ENCODE data around the gene CEACAM8.
"Not testable (repeated sequence)": the region's sequence is repeated elsewhere in the genome, so short reads cannot be mapped to it uniquely, and the experiment has no call there.

Gene CEACAM8

GRCh38 chr19:42613666-42614065 lies 18.9 kb upstream of the CEACAM8 start:
- Histone ChIP-seq H3K27me3 (ENCODE audit: control insufficient read depth in 2 of 2, insufficient read depth in 2 of 2, low read length in 2 of 2) (no peaks in the 10 kb centered on the region), H3K9ac (ENCODE audit: low read depth in 1 of 2, low read length in 2 of 2) (no peak overlapping the region), H3K9me3 (ENCODE audit: control insufficient read depth in 2 of 2, low read length in 2 of 2) (no peaks in the 10 kb centered on the region), H3K4me3 (ENCODE audit: low read length in 2 of 2) (no peak overlapping the region), H3K27ac (ENCODE audit: low read depth in 2 of 2, low read length in 2 of 2) (no peak overlapping the region), H3K4me1 (ENCODE audit: control insufficient read depth in 2 of 2, insufficient read depth in 2 of 2, low read length in 2 of 2) (no peaks in the 10 kb centered on the region), H3K36me3 (ENCODE audit: control insufficient read depth in 2 of 2, insufficient read depth in 2 of 2, low read length in 2 of 2) (no peaks in the 10 kb centered on the region)

- not testable (repeated sequence) for H3K9ac ChIP-seq (ENCODE audit: low read depth in 1 of 2, low read length in 2 of 2); H3K9me3 ChIP-seq (ENCODE audit: control insufficient read depth in 2 of 2, low read length in 2 of 2); H3K4me1 ChIP-seq (ENCODE audit: control insufficient read depth in 2 of 2, insufficient read depth in 2 of 2, low read length in 2 of 2); H3K36me3 ChIP-seq (ENCODE audit: control insufficient read depth in 2 of 2, insufficient read depth in 2 of 2, low read length in 2 of 2); H3K27ac ChIP-seq (ENCODE audit: low read depth in 2 of 2, low read length in 2 of 2); H3K4me3 ChIP-seq (ENCODE audit: low read length in 2 of 2); H3K27me3 ChIP-seq (ENCODE audit: control insufficient read depth in 2 of 2, insufficient read depth in 2 of 2, low read length in 2 of 2)
Measured at GRCh38 chr19:42610401-42610915, 15.7 kb upstream of the CEACAM8 start.

- H3K9ac ChIP-seq (ENCODE audit: low read depth in 1 of 2, low read length in 2 of 2): no peak overlapping the region
- H3K4me3 ChIP-seq (ENCODE audit: low read length in 2 of 2): no peak overlapping the region
- no peaks in the 10 kb centered on the region for H3K4me1 ChIP-seq (ENCODE audit: control insufficient read depth in 2 of 2, insufficient read depth in 2 of 2, low read length in 2 of 2)
- H3K9me3 ChIP-seq (ENCODE audit: control insufficient read depth in 2 of 2, low read length in 2 of 2): no peaks in the 10 kb centered on the region
- H3K27me3 ChIP-seq (ENCODE audit: control insufficient read depth in 2 of 2, insufficient read depth in 2 of 2, low read length in 2 of 2): peaks cover 3 to 4% of the 10 kb centered on the region in 2 donors
- H3K27ac ChIP-seq (ENCODE audit: low read depth in 2 of 2, low read length in 2 of 2): no peak overlapping the region
- no peaks in the 10 kb centered on the region for H3K36me3 ChIP-seq (ENCODE audit: control insufficient read depth in 2 of 2, insufficient read depth in 2 of 2, low read length in 2 of 2)
Measured at GRCh38 chr19:42606660-42607351, 12.1 kb upstream of the CEACAM8 start.

GRCh38 chr19:42601811-42602443 lies 7.2 kb upstream of the CEACAM8 start:
- Histone ChIP-seq H3K27ac (ENCODE audit: low read depth in 2 of 2, low read length in 2 of 2) (no peak overlapping the region), H3K4me3 (ENCODE audit: low read length in 2 of 2) (no peak overlapping the region), H3K9me3 (ENCODE audit: control insufficient read depth in 2 of 2, low read length in 2 of 2) (no peaks in the 10 kb centered on the region), H3K9ac (ENCODE audit: low read depth in 1 of 2, low read length in 2 of 2) (no peak overlapping the region), H3K27me3 (ENCODE audit: control insufficient read depth in 2 of 2, insufficient read depth in 2 of 2, low read length in 2 of 2) (peaks cover 4 to 6% of the 10 kb centered on the region in 2 donors), H3K4me1 (ENCODE audit: control insufficient read depth in 2 of 2, insufficient read depth in 2 of 2, low read length in 2 of 2) (no peaks in the 10 kb centered on the region), H3K36me3 (ENCODE audit: control insufficient read depth in 2 of 2, insufficient read depth in 2 of 2, low read length in 2 of 2) (no peaks in the 10 kb centered on the region)

- Histone ChIP-seq H3K27ac (ENCODE audit: low read depth in 2 of 2, low read length in 2 of 2) (no peak overlapping the region), H3K4me1 (ENCODE audit: control insufficient read depth in 2 of 2, insufficient read depth in 2 of 2, low read length in 2 of 2) (no peaks in the 10 kb centered on the region), H3K4me3 (ENCODE audit: low read length in 2 of 2) (no peak overlapping the region)
Measured at GRCh38 chr19:42596391-42597072, 1.8 kb upstream of the CEACAM8 start.

GRCh38 chr19:42595550-42596172 lies 937 bp upstream of the CEACAM8 start:
- no peaks in the 10 kb centered on the region for H3K4me1 ChIP-seq (ENCODE audit: control insufficient read depth in 2 of 2, insufficient read depth in 2 of 2, low read length in 2 of 2)
- H3K36me3 ChIP-seq (ENCODE audit: control insufficient read depth in 2 of 2, insufficient read depth in 2 of 2, low read length in 2 of 2): no peaks in the 10 kb centered on the region
- no peak overlapping the region for H3K27ac ChIP-seq (ENCODE audit: low read depth in 2 of 2, low read length in 2 of 2)
- peaks cover 0 to 3% of the 10 kb centered on the region in 2 donors for H3K27me3 ChIP-seq (ENCODE audit: control insufficient read depth in 2 of 2, insufficient read depth in 2 of 2, low read length in 2 of 2)
- no peak overlapping the region for H3K4me3 ChIP-seq (ENCODE audit: low read length in 2 of 2)
- H3K9ac ChIP-seq (ENCODE audit: low read depth in 1 of 2, low read length in 2 of 2): no peak overlapping the region
- H3K9me3 ChIP-seq (ENCODE audit: control insufficient read depth in 2 of 2, low read length in 2 of 2): no peaks in the 10 kb centered on the region

More at GRCh38 chr19:42596391-42597072, 1.8 kb upstream of the CEACAM8 start:
- Histone ChIP-seq H3K27me3 (ENCODE audit: control insufficient read depth in 2 of 2, insufficient read depth in 2 of 2, low read length in 2 of 2) (peaks cover 0 to 3% of the 10 kb centered on the region in 2 donors), H3K9ac (ENCODE audit: low read depth in 1 of 2, low read length in 2 of 2) (no peak overlapping the region), H3K36me3 (ENCODE audit: control insufficient read depth in 2 of 2, insufficient read depth in 2 of 2, low read length in 2 of 2) (no peaks in the 10 kb centered on the region), H3K9me3 (ENCODE audit: control insufficient read depth in 2 of 2, low read length in 2 of 2) (no peaks in the 10 kb centered on the region)

DNA sequence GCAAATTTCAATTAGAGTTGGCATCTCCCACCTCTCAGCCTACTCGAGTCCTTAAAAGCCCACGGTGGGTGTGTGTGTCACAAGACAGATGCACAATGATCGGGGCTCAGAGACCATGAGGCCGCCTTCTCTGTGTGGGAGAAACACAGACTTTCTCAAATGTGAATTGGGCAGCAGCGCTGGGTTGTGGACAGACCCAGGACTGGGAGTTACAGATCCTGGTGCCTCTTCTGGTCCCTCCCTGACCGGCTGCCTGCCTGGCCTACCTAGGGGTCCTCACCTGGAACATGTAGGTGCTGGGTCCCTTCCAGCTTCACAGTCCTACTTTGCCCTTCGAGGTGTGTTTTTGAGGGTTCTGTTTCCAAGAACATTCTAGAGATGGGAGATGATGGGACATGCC lies 4.9 kb downstream of the CEACAM8 start:
- no peaks in the 10 kb centered on the region for H3K27me3 ChIP-seq (ENCODE audit: control insufficient read depth in 2 of 2, insufficient read depth in 2 of 2, low read length in 2 of 2)
- no peak overlapping the region for H3K27ac ChIP-seq (ENCODE audit: low read depth in 2 of 2, low read length in 2 of 2)
- no peaks in the 10 kb centered on the region for H3K36me3 ChIP-seq (ENCODE audit: control insufficient read depth in 2 of 2, insufficient read depth in 2 of 2, low read length in 2 of 2)
- no peak overlapping the region for H3K4me3 ChIP-seq (ENCODE audit: low read length in 2 of 2)
- H3K9me3 ChIP-seq (ENCODE audit: control insufficient read depth in 2 of 2, low read length in 2 of 2): no peaks in the 10 kb centered on the region
- H3K4me1 ChIP-seq (ENCODE audit: control insufficient read depth in 2 of 2, insufficient read depth in 2 of 2, low read length in 2 of 2): no peaks in the 10 kb centered on the region
- H3K9ac ChIP-seq (ENCODE audit: low read depth in 1 of 2, low read length in 2 of 2): no peak overlapping the region

- Histone ChIP-seq H3K4me1 (ENCODE audit: control insufficient read depth in 2 of 2, insufficient read depth in 2 of 2, low read length in 2 of 2) (no peaks in the 10 kb centered on the region), H3K27me3 (ENCODE audit: control insufficient read depth in 2 of 2, insufficient read depth in 2 of 2, low read length in 2 of 2) (no peaks in the 10 kb centered on the region), H3K9me3 (ENCODE audit: control insufficient read depth in 2 of 2, low read length in 2 of 2) (no peaks in the 10 kb centered on the region), H3K27ac (ENCODE audit: low read depth in 2 of 2, low read length in 2 of 2) (no peak overlapping the region), H3K36me3 (ENCODE audit: control insufficient read depth in 2 of 2, insufficient read depth in 2 of 2, low read length in 2 of 2) (no peaks in the 10 kb centered on the region), H3K9ac (ENCODE audit: low read depth in 1 of 2, low read length in 2 of 2) (no peak overlapping the region), H3K4me3 (ENCODE audit: low read length in 2 of 2) (no peak overlapping the region)
Measured at GRCh38 chr19:42584466-42584865, 10.3 kb downstream of the CEACAM8 start.

DNA sequence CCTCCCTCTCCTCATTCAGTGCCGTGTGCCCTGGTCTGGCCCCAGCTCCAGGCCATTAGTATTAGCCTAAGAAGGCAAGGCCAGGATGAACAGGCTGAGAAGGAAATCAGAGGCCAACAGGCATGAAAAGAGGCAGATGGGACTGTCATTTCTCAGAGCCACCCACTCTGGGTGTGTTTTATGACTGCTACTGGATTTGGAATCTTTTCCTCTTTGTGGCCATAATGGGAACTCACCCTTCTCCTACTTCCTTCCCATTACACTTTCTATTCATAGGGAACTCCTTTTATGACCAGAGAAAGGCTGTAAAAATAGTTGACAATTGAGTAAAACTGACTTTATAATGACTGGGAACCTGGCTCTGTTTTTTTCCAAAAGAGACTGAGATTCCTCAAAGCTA lies 17.7 kb downstream of the CEACAM8 start:
- peaks cover 16 to 22% of the 10 kb centered on the region in 2 donors for H3K4me1 ChIP-seq (ENCODE audit: control insufficient read depth in 2 of 2, insufficient read depth in 2 of 2, low read length in 2 of 2)
- no peaks in the 10 kb centered on the region for H3K9me3 ChIP-seq (ENCODE audit: control insufficient read depth in 2 of 2, low read length in 2 of 2)
- H3K27me3 ChIP-seq (ENCODE audit: control insufficient read depth in 2 of 2, insufficient read depth in 2 of 2, low read length in 2 of 2): no peaks in the 10 kb centered on the region
- H3K4me3 ChIP-seq (ENCODE audit: low read length in 2 of 2): peak overlapping the region in 1 of 2 donors; percentile 46
- peak overlapping the region; percentile 87 to 93 for H3K27ac ChIP-seq (ENCODE audit: low read depth in 2 of 2, low read length in 2 of 2)
- H3K36me3 ChIP-seq (ENCODE audit: control insufficient read depth in 2 of 2, insufficient read depth in 2 of 2, low read length in 2 of 2): no peaks in the 10 kb centered on the region
- peak overlapping the region; percentile 37 to 47 for H3K9ac ChIP-seq (ENCODE audit: low read depth in 1 of 2, low read length in 2 of 2)

DNA sequence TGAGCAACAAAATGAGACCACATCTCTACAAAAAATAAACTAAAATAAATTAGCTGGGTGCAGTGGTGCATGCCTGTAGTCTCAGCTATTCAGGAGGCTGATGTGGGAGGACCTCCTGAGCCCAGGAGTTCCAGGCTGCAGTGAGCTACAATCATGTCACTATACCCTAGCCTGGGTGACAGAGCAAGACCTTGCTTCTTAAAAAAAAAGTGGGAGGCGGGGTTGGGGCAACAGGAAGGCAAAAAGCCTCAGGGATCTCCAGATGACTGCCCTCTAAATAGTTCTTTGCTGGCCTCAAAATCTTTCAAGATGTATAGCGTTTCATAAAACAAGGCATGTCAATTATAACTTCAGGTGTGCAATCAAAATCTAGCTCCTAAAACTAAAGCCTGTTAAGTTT lies 18.5 kb downstream of the CEACAM8 start:
- Histone ChIP-seq H3K27me3 (ENCODE audit: control insufficient read depth in 2 of 2, insufficient read depth in 2 of 2, low read length in 2 of 2) (no peaks in the 10 kb centered on the region), H3K36me3 (ENCODE audit: control insufficient read depth in 2 of 2, insufficient read depth in 2 of 2, low read length in 2 of 2) (no peaks in the 10 kb centered on the region), H3K4me1 (ENCODE audit: control insufficient read depth in 2 of 2, insufficient read depth in 2 of 2, low read length in 2 of 2) (peaks cover 16 to 22% of the 10 kb centered on the region in 2 donors), H3K9me3 (ENCODE audit: control insufficient read depth in 2 of 2, low read length in 2 of 2) (no peaks in the 10 kb centered on the region), H3K9ac (ENCODE audit: low read depth in 1 of 2, low read length in 2 of 2) (no peak overlapping the region), H3K27ac (ENCODE audit: low read depth in 2 of 2, low read length in 2 of 2) (peak overlapping the region; percentile 87 to 93), H3K4me3 (ENCODE audit: low read length in 2 of 2) (no peak overlapping the region)
